RCC 7860 (cell line): Measurements from ENCODE around the gene CPPED1.

ENCODE experiments used
- DNase-seq: peaks from one replicate; pipeline ENCODE4 v3.0.0-alpha.2; 2015; ENCODE audit warnings: low spot score
- FAIRE-seq: peaks from 2 replicates; lab custom pipeline; 2012; peaks lifted over from hg19 to GRCh38; lab: Jason Lieb, UNC

Gene CPPED1

DNA sequence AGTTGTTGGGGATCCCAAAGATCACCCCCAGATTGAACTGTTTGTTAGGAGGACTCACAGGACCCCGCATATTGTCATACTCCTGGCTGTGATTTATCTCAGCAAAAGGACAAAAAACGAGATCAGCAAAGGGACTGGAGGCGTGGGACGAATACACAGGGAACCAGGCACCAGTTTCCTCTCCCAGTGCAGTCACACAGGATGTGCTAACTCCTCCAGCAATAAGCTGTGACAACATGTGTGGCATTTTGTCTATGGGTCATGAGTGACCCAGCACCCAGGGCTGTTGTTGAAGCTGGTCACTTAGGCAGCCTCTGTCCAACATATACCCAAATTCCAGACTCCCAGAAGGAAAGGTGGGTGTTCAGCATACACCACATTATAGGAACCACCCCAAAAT lies 60.9 kb downstream of the CPPED1 start:
- DNase-seq (no peak), FAIRE-seq (no peak)

DNA sequence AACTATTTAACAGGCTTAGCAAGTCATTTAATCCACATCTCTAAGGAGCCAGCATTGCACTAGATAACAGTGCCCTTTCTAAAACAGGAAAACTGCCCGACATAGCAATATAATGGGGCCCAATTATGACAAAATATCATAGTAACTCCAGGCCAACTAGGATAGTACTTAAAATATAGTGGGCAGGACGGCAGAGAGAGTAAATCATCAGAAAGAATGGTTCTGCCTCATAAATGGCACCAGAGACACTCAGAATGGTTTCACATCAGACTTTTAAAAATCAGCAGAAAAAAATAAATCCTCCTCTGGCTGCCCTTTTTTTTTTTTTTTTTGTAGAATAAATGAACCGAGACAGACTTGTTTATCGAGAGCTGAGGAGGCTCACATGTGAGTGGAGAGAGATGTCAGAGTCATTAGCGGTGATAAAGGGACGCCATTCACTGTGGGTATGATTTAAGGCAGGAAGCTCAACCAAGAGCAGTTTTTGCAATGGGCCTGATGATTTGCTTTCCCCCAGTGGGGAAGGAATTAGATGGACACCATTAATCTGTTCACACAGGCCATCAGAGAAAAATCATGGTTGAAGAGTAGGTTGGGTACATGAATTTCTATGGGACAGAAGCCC lies 62.6 kb downstream of the CPPED1 start:
- DNase-seq, result no peak
- FAIRE-seq, result no peak

DNA sequence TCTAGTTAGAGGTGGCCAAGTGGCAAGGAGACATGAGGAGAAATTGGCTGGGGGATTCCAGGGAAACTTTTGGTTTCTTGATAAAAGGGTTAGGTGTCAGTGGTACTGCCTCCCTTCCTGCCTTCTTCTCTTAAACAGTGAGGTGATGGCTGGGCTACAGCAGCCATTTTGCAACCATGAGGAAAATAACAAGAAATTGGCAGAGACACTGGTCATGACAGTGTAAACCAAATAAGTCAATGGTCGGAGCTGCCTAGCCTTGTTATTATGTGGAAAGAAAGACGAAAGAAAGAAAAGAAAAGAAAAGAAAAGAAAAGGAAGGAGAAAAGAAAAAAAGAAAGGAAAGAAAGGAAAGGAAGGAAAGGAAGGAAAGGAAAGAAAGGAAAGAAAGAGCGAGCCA lies 63.9 kb downstream of the CPPED1 start:
- no peak for DNase-seq
- FAIRE-seq, result no peak

DNA sequence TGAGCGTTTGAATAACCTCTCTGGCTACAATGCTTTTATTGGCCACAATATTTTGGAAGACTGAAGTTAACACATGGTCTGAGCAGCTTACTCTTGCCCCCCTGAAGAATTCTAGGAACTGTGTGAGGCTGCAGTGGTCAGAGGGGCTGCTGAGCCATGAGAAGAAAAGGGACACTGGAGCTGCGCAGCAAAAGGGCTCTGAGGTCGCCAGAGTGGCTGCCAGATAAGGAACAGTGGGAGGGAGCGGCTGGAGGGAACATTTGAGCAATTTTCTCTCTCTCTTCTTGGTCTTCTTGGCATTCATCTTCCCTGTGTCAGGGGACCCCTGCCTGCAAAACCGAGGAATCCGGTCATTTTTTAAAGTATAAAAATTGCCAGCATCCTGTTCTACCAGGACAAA lies 66.1 kb downstream of the CPPED1 start:
- DNase-seq, result no peak
- FAIRE-seq, result no peak

DNA sequence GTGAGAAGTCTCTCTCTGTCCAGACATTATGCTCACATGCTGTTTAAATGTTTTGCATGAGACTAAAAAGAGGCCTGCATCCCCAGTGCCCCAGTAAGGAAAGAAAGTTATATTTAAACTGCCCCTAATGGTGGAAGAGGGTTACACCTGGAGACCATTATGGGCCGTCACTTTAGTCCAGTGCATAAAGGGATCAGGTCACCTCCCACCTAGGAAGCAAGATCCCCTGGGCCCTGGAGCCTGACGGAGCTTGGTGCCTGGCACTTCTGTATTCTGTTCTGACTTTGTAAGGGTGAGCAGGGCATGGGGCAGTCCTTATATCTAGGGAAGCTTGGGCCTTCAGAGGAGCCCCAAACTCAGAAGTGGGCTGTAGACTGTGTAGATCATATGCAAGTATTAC lies 67.9 kb downstream of the CPPED1 start:
- DNase-seq (no peak), FAIRE-seq (no peak)

DNA sequence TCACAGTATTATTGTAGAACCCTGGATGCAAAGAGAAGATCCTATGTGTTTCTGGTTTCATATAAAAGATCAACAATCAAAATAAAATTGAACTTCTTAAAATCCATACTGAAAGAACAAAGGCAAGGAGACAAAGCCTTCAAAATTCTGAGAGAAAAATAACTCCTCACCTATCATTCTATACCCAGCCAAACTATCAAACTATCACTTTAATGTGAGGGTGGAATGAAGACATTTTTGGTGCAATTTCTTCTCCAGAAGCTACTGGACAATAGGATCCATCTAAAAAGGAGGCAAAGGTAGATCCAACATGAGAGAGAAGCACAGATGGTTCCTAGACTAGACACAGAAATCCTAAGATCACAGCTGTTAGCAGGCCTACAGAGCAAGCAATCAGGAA lies 71.1 kb downstream of the CPPED1 start:
- FAIRE-seq, result no peak
- no peak for DNase-seq

DNA sequence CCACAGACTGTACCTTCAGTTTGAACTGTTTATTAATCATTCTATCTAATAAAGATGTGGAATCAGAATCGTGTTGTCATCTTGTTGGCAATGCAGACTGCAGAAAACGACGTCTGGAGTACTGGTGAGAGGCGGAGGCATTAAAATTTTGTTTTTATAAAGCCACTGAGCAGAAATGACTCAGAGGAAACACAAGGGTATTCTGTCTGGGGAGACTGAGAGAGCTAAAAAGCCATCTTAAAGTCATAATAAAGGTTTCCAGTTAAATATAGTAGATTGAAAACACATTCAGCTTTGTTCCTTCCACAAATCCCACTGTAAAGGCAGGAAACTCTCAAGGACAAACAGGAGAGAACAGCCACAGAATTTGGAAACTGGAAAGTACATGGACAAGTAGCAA lies 74.2 kb downstream of the CPPED1 start:
- DNase-seq (no peak), FAIRE-seq (no peak)

DNA sequence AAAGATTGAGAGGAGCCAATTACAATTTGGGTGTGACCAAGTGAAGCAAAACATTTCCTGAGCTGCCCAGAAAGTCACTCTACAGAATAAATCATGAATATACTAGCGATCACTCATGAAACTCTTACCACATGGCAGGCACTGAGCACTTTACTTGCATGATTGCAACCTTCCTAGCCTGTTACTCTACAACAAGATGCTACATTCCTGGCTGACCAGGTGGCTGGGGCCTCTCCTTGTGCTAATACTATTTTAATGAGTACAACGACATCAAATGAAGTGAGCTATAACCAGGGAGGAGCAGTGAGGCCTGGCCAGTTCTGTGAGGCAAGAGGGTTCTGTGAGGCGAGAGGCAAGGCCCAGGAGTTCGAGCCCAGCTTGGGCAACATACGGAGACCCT lies 75.2 kb downstream of the CPPED1 start:
- FAIRE-seq (no peak), DNase-seq (no peak)

DNA sequence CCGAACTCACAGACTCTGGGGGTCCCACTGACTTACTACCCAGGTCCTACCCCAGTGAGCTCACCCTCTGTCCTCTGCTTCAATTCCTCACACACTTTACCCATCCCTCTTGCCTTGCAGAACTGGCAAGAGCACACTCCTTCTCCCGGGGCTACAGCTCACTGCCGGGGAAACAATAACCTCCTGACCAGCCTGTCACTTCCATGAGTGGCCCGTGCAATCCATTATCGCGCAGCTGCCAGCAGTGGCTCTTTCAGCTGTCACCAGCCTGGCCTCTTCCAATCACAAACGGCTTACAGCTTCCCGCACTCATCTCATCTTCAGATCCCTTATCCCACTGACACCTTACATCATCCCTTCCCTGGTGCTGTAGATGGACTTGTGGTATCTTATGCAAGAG lies 79.5 kb downstream of the CPPED1 start:
- no peak for FAIRE-seq

DNA sequence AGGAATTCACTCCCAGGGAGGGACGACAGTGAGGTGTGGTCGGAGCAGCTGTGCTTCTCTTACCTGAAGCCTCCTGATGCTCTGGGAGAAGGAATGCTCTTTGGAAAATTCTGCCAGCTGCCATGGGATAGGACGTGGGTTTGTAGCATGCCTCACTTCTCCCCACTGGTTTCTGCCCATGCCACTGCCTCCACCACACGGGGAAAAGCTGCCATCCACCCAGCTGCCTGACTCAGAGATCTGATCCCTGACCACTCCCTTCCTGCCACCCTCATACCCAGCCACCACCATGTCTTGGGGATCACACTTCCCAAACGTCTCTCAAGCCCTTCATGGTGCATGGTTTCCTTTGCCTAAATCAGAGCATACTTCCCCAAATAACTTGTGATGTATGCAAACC lies 80.0 kb downstream of the CPPED1 start:
- DNase-seq (no peak), FAIRE-seq (no peak)

More for the DNA sequence above, 79.5 kb downstream of the CPPED1 start:
- no peak for DNase-seq

DNA sequence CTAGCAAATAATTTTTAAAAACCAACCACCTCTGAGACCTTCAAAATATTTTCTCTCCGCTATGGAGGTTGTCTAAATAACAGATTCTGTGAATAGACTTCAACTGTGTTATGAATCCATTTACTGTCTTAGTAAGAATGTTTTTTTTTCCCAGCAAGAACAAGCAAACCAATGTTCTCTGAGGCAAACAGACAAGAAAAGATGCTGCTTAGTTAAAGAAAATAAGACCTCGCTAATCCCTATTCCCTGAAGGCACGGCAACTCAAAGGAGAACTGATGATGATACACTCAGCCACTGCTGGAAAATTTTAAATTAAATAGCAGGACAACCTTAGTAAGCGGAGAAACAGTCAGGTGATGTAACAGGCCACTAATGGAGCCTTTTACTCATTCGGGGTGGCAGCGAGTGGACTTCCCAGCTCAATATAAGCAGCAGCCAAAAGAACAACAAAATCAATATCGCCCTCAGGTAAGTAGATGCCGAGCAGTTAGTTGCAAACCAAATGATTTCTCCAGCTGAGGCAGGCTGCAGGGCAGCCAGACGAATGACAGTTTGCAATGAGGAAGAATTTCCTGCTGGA lies 81.8 kb downstream of the CPPED1 start:
- FAIRE-seq, result no peak

DNA sequence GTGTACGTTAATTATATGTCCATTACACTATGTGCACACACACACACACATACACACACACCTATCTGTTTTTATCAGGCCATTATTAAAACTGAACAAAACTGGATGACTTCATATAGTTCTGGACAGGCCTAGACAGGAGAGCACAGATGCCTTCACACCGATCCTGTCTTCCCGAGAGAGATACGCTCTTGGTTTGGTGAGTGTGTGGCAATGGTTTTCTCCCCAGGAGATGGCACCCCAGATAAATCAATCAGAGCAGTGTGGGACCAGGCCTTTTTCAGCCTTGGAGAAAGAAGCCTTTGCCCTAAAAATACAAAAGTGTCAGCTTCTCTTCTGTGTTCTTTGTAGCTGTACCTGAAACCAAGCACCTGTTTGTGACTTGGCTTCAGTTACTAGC lies 83.7 kb downstream of the CPPED1 start:
- DNase-seq (no peak), FAIRE-seq (no peak)

More for the DNA sequence above, 81.8 kb downstream of the CPPED1 start:
- DNase-seq, result no peak

DNA sequence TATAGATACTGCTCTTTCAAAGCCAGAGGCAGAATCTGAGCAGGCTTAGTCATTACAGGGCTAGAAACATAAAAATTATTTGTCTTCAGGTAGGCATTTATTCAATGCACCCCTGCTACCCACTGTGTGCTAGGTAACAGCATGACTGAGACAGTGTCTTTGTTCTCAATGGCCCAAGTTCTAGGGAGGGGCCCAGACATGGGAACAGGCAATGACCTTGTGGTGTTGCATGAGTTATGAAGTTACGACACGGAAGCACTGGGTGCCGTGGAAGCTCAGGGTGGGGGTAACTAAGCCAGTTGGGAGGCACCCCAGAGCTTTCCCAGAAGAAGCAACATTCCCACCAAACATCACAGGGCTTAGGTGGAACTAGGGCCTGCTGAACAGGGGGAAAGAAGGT lies 87.0 kb downstream of the CPPED1 start:
- DNase-seq, result no peak

DNA sequence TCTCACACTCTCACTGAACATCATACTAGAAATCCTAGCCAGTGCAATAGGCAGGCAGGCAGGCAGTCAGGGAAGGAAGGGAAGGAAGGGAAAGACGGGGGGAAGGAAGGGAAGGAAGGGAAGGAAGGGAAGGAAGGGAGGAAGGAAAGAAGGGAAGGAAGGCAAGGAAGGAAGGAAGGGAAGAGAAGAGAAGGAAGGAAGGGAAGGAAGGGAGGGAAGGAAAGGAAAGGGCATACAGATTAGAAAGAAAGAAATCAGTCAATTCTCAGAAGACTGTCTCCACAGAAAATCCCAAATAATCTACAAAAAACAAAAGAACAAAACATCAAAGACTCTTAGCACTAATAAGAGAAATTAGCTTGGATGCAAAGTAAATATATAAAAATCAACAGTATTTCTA lies 93.9 kb downstream of the CPPED1 start:
- no peak for DNase-seq
- no peak for FAIRE-seq

More for the DNA sequence above, 87.0 kb downstream of the CPPED1 start:
- FAIRE-seq, result no peak

DNA sequence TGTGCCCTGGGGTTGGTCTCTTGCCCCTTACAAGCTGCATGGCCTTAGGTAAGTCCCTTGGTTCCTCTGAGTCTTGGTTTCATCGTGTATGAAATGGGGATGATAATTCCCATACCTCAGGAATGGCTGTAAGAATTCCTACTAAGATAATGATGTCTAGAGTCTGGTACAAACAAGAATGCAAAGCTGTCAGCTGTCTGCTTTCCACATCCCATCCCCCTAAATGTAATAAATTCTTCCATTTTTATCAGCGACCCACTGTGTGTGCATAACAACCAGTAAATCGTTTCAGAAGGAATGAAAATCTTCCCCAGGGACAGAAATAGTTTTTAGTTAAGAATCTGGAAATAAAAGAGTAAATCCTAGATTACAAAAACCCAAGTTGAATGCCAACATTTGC lies 95.4 kb downstream of the CPPED1 start:
- FAIRE-seq (no peak), DNase-seq (no peak)

DNA sequence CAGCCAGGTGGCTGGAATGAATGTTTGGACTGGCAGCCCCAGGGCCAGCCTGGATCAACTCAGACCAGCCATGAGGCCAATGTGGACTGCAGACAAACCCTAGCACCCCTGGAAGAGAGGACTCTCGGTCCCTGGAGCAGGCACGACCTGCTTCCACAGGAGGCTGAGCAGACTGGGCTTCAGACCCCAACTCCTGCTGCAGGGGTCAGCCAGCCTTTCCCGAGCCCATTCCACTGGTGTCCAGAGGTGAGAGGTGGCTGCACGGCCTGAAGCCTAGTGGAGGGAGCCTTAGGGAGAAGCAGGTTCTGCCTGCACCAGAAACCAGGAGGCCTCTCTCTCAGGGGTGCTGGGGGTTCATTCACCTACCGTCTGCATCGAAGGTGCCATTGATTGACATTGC lies 97.1 kb downstream of the CPPED1 start:
- DNase-seq (no peak), FAIRE-seq (no peak)

DNA sequence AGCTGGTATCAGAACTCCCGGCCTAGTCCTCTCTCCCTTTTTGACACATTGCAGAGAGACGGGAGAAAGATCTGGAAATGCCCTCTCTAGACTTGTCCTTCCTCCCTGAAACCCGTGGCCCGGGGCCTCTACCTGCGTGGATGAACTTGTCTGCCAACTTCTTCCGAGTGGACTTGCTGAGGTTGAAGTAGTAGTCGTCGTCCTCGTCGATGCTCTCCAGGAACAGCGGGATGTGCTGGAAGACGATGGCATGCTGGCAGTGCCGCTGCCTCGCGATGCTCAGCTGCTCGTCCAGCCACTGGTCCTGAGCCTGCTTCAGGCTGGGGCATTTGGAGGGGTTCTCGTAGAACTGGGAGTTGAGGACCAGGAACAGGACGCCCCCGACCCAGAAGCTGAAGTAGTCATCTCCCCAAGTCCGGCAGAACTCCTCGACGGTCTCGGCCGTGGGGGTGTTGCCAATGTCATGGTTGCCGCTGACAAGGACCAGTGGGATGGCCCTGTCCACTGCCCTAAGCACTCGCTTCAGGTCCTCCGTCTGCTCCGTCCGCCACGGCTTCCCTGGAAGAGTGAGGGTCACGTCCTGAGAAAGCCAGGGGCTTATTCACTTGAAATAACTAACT lies 99.1 kb downstream of the CPPED1 start:
- no peak for FAIRE-seq

DNA sequence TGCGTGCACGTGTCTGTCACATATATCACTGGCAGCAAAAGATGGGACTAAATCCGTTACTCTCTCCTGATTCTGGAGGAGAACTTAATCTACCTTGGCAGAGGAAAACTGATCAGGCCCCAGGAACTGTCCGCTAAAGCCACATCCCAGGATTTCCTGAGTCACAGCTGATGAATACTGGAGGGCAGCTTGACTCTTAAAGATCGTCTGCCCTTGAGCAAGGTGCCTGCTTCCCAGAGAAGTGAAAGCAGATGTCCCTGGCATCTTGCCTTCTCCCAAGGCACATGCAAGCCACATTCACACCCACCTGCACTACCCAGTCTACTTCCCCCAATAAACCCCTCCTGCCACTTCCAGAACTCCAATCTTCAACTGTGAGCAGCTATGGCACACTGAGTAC lies 99.8 kb downstream of the CPPED1 start:
- no peak for DNase-seq
- no peak for FAIRE-seq

More for the DNA sequence above, 99.1 kb downstream of the CPPED1 start:
- no peak for DNase-seq

DNA sequence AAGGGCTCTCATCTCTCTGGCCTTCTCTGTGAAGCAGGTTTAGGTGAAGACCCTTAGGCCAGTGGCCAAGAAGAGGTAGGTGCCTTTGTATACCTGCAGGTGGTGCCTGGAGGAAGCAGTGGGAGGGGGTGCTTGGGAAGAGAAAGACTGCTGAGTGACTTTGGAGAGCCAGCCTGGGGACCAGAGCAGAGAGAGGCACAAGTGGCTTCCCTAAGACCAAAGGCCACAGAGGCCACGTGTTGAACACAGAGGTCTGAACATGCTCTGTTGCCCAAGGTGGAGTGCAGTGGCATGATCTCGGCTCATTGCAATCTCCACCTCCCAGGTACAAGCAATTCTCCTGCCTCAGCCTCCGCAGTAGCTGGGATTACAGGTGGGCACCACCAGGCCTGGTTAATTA lies 103.5 kb downstream of the CPPED1 start:
- no peak for FAIRE-seq
- no peak for DNase-seq

DNA sequence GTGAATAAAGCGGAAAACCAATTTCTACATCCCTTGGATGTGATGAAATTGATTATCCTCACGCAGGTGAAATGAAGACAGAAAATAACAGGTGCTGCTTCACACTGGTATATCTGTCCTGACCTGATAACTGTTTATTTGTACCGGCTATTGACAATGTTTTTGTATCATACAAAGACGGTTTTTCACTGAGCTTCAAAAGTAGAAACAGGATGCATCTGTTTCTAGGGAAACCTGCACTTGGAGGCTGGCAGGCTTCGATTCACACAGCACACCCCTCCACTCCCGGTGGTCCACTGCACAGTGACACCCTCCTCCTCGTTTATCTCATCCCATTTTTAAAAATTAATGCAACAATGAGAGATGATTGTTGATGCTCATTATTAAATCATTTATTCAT lies 104.5 kb downstream of the CPPED1 start:
- DNase-seq (no peak), FAIRE-seq (no peak)

DNA sequence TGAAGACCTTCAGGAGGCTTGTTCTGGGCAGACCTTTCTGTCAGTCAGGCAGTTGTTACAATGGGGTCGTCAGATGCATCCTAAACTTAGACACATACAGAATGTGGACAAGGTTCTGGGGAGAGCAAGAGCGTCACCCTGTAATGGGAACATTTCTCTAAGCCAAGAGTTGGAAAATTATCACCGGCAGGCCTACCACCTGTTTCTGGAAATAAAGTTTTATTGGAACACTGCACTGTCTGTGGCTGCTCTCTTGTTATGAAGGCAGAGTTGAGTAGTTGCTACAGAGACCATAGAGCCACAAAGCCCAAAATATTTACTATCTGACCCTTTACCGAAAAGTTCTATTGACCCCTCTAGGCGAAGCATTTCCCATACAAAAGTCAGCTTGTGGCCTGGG lies 106.2 kb downstream of the CPPED1 start:
- no peak for DNase-seq
- FAIRE-seq, result no peak

DNA sequence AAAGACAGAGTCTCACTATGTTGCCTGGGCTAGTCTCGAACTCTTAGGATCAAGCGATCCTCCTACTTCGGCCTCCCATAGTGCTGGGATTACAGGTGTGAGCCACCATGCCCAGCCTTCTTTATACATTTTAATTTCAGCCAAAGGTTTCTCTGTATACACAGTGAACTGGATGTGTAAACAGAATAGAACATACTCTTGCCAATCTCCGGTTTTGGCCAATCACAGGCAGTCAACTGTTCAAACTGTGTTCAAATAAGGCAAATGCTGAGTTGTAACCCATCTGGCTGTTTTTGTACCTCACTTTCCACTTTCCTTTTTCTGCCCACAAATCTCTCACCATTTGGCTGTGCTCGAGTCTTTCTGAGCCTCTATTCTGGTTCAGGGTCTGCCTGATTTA lies 108.2 kb downstream of the CPPED1 start:
- no peak for DNase-seq
- no peak for FAIRE-seq

DNA sequence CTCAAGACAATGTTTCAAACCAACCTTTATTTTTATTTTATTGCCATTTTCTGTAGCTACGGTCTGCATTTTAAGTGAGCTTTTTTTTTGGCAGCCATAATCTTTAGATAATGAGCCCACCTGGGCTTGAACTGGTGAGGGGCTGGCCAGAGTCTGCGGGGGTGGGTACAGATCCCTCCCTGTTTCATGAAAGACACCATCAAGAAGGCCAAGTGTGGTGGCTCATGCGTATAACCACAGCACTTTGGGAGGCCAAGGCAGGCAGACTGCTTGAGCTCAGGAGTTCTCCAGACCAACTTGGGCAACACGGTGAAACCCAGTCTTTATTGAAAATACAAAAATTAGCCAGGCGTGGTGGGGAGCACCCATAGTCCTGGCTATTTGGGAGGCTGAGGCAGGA lies 113.7 kb downstream of the CPPED1 start:
- DNase-seq, result no peak
- FAIRE-seq, result no peak
